Measurements from ENCODE around the gene CNST.
"Not testable (repeated sequence)": the region's sequence is repeated elsewhere in the genome, so short reads cannot be mapped to it uniquely, and the experiment has no call there.

The CNST gene

GRCh38 chr1:246587032-246587431 lies 20.8 kb downstream of the CNST start:
- Histone ChIP-seq H3K27me3 (ENCODE audit: insufficient read depth, low read length) (no peaks in the 10 kb centered on the region), H2AFZ (ENCODE audit: low read length, unreplicated experiment) (no peak overlapping the region), H3K4me3 (ENCODE audit: low read depth, low read length) (peak overlapping the region; percentile 57), H3K27ac (ENCODE audit: low read depth, low read length) (peak overlapping the region; percentile 88), H3K36me3 (ENCODE audit: insufficient read depth, low read length) (no peaks in the 10 kb centered on the region), H3K79me2 (ENCODE audit: control insufficient read depth, insufficient read depth, low read length, unreplicated experiment) (peaks cover 37% of the 10 kb centered on the region), H3K4me1 (ENCODE audit: control insufficient read depth, insufficient read depth, low read length, unreplicated experiment) (peaks cover 37% of the 10 kb centered on the region)

GRCh38 chr1:246587606-246588005 lies 21.4 kb downstream of the CNST start:
- Histone ChIP-seq H3K4me3 (ENCODE audit: low read depth, low read length) (peak overlapping the region; percentile 57), H3K27me3 (ENCODE audit: insufficient read depth, low read length) (no peaks in the 10 kb centered on the region), H3K4me1 (ENCODE audit: control insufficient read depth, insufficient read depth, low read length, unreplicated experiment) (peaks cover 43% of the 10 kb centered on the region), H3K79me2 (ENCODE audit: control insufficient read depth, insufficient read depth, low read length, unreplicated experiment) (peaks cover 37% of the 10 kb centered on the region), H2AFZ (ENCODE audit: low read length, unreplicated experiment) (peak overlapping the region; percentile 53), H3K36me3 (ENCODE audit: insufficient read depth, low read length) (no peaks in the 10 kb centered on the region), H3K27ac (ENCODE audit: low read depth, low read length) (peak overlapping the region; percentile 88)

- Histone ChIP-seq H3K27me3 (ENCODE audit: insufficient read depth, low read length) (no peaks in the 10 kb centered on the region), H3K4me1 (ENCODE audit: control insufficient read depth, insufficient read depth, low read length, unreplicated experiment) (peaks cover 41% of the 10 kb centered on the region), H3K36me3 (ENCODE audit: insufficient read depth, low read length) (no peaks in the 10 kb centered on the region), H2AFZ (ENCODE audit: low read length, unreplicated experiment) (no peak overlapping the region), H3K79me2 (ENCODE audit: control insufficient read depth, insufficient read depth, low read length, unreplicated experiment) (peaks cover 35% of the 10 kb centered on the region), H3K27ac (ENCODE audit: low read depth, low read length) (peak overlapping the region; percentile 88), H3K4me3 (ENCODE audit: low read depth, low read length) (peak overlapping the region; percentile 57; the same call in 1 of the 2 replicates)
These were observed 22.0 kb downstream of the CNST start for GRCh38 chr1:246588159-246588721.

GRCh38 chr1:246589919-246590318 lies 23.7 kb downstream of the CNST start:
- peaks cover 43% of the 10 kb centered on the region for H3K4me1 ChIP-seq (ENCODE audit: control insufficient read depth, insufficient read depth, low read length, unreplicated experiment)
- H3K27me3 ChIP-seq (ENCODE audit: insufficient read depth, low read length); H2AFZ ChIP-seq (ENCODE audit: low read length, unreplicated experiment); H3K27ac ChIP-seq (ENCODE audit: low read depth, low read length); H3K4me3 ChIP-seq (ENCODE audit: low read depth, low read length); H3K36me3 ChIP-seq (ENCODE audit: insufficient read depth, low read length): not testable (repeated sequence)
- peaks cover 29% of the 10 kb centered on the region for H3K79me2 ChIP-seq (ENCODE audit: control insufficient read depth, insufficient read depth, low read length, unreplicated experiment)

- no peaks in the 10 kb centered on the region for H3K27me3 ChIP-seq (ENCODE audit: insufficient read depth, low read length)
- peaks cover 43% of the 10 kb centered on the region for H3K4me1 ChIP-seq (ENCODE audit: control insufficient read depth, insufficient read depth, low read length, unreplicated experiment)
- H3K4me3 ChIP-seq (ENCODE audit: low read depth, low read length), result no peak overlapping the region
- no peak overlapping the region for H3K27ac ChIP-seq (ENCODE audit: low read depth, low read length)
- H3K36me3 ChIP-seq (ENCODE audit: insufficient read depth, low read length), result 0 out of 2 replicates have a peak, but pooled peaks cover 7% of the 10 kb centered on the region
- no peak overlapping the region for H2AFZ ChIP-seq (ENCODE audit: low read length, unreplicated experiment)
- H3K79me2 ChIP-seq (ENCODE audit: control insufficient read depth, insufficient read depth, low read length, unreplicated experiment), result peaks cover 32% of the 10 kb centered on the region
These were observed 24.8 kb downstream of the CNST start for GRCh38 chr1:246591047-246591446.

- Histone ChIP-seq H3K4me1 (ENCODE audit: control insufficient read depth, insufficient read depth, low read length, unreplicated experiment) (peaks cover 43% of the 10 kb centered on the region), H3K27me3 (ENCODE audit: insufficient read depth, low read length) (no peaks in the 10 kb centered on the region), H3K27ac (ENCODE audit: low read depth, low read length) (0 out of 2 replicates have a peak overlapping the region, but pooled peaks have one; percentile 83), H2AFZ (ENCODE audit: low read length, unreplicated experiment) (no peak overlapping the region), H3K36me3 (ENCODE audit: insufficient read depth, low read length) (peaks cover 8% of the 10 kb centered on the region; the same call in 1 of the 2 replicates), H3K4me3 (ENCODE audit: low read depth, low read length) (no peak overlapping the region), H3K79me2 (ENCODE audit: control insufficient read depth, insufficient read depth, low read length, unreplicated experiment) (peaks cover 33% of the 10 kb centered on the region)
These were observed 25.2 kb downstream of the CNST start for GRCh38 chr1:246591504-246591903.

GRCh38 chr1:246591958-246592357 lies 25.7 kb downstream of the CNST start:
- peaks cover 34% of the 10 kb centered on the region for H3K79me2 ChIP-seq (ENCODE audit: control insufficient read depth, insufficient read depth, low read length, unreplicated experiment)
- H3K27ac ChIP-seq (ENCODE audit: low read depth, low read length), result peak overlapping the region; percentile 83
- H3K4me1 ChIP-seq (ENCODE audit: control insufficient read depth, insufficient read depth, low read length, unreplicated experiment), result peaks cover 47% of the 10 kb centered on the region

GRCh38 chr1:246592695-246593094 lies 26.4 kb downstream of the CNST start:
- H3K4me3 ChIP-seq (ENCODE audit: low read depth, low read length), result no peak overlapping the region
- H2AFZ ChIP-seq (ENCODE audit: low read length, unreplicated experiment), result no peak overlapping the region
- peaks cover 12% of the 10 kb centered on the region; the same call in 1 of the 2 replicates for H3K36me3 ChIP-seq (ENCODE audit: insufficient read depth, low read length)
- peaks cover 34% of the 10 kb centered on the region for H3K79me2 ChIP-seq (ENCODE audit: control insufficient read depth, insufficient read depth, low read length, unreplicated experiment)
- no peaks in the 10 kb centered on the region for H3K27me3 ChIP-seq (ENCODE audit: insufficient read depth, low read length)
- H3K4me1 ChIP-seq (ENCODE audit: control insufficient read depth, insufficient read depth, low read length, unreplicated experiment), result peaks cover 47% of the 10 kb centered on the region
- H3K27ac ChIP-seq (ENCODE audit: low read depth, low read length), result peak overlapping the region; percentile 83

More at GRCh38 chr1:246591958-246592357, 25.7 kb downstream of the CNST start:
- H2AFZ ChIP-seq (ENCODE audit: low read length, unreplicated experiment), result no peak overlapping the region
- H3K27me3 ChIP-seq (ENCODE audit: insufficient read depth, low read length), result no peaks in the 10 kb centered on the region
- no peak overlapping the region for H3K4me3 ChIP-seq (ENCODE audit: low read depth, low read length)
- H3K36me3 ChIP-seq (ENCODE audit: insufficient read depth, low read length), result peaks cover 12% of the 10 kb centered on the region; the same call in 1 of the 2 replicates

GRCh38 chr1:246595146-246595545 lies 28.9 kb downstream of the CNST start:
- H2AFZ ChIP-seq (ENCODE audit: low read length, unreplicated experiment), result no peak overlapping the region
- no peaks in the 10 kb centered on the region for H3K27me3 ChIP-seq (ENCODE audit: insufficient read depth, low read length)
- H3K4me1 ChIP-seq (ENCODE audit: control insufficient read depth, insufficient read depth, low read length, unreplicated experiment), result peaks cover 43% of the 10 kb centered on the region
- H3K36me3 ChIP-seq (ENCODE audit: insufficient read depth, low read length), result peaks cover 12% of the 10 kb centered on the region; the same call in 1 of the 2 replicates
- H3K4me3 ChIP-seq (ENCODE audit: low read depth, low read length), result no peak overlapping the region
- no peak overlapping the region for H3K27ac ChIP-seq (ENCODE audit: low read depth, low read length)
- H3K79me2 ChIP-seq (ENCODE audit: control insufficient read depth, insufficient read depth, low read length, unreplicated experiment), result peaks cover 39% of the 10 kb centered on the region

- H3K4me3 ChIP-seq (ENCODE audit: low read depth, low read length), result no peak overlapping the region
- H3K4me1 ChIP-seq (ENCODE audit: control insufficient read depth, insufficient read depth, low read length, unreplicated experiment), result peaks cover 29% of the 10 kb centered on the region
- H3K27me3 ChIP-seq (ENCODE audit: insufficient read depth, low read length), result no peaks in the 10 kb centered on the region
- H3K27ac ChIP-seq (ENCODE audit: low read depth, low read length), result peak overlapping the region; percentile 84
- H2AFZ ChIP-seq (ENCODE audit: low read length, unreplicated experiment), result no peak overlapping the region
- peaks cover 12% of the 10 kb centered on the region; the same call in 1 of the 2 replicates for H3K36me3 ChIP-seq (ENCODE audit: insufficient read depth, low read length)
- peaks cover 34% of the 10 kb centered on the region for H3K79me2 ChIP-seq (ENCODE audit: control insufficient read depth, insufficient read depth, low read length, unreplicated experiment)
These were observed 31.1 kb downstream of the CNST start for GRCh38 chr1:246597340-246597739.

- Histone ChIP-seq H3K27ac (ENCODE audit: low read depth, low read length) (peak overlapping the region; percentile 84), H3K36me3 (ENCODE audit: insufficient read depth, low read length) (peaks cover 12% of the 10 kb centered on the region; the same call in 1 of the 2 replicates), H3K4me1 (ENCODE audit: control insufficient read depth, insufficient read depth, low read length, unreplicated experiment) (peaks cover 26% of the 10 kb centered on the region), H3K27me3 (ENCODE audit: insufficient read depth, low read length) (no peaks in the 10 kb centered on the region), H2AFZ (ENCODE audit: low read length, unreplicated experiment) (no peak overlapping the region), H3K79me2 (ENCODE audit: control insufficient read depth, insufficient read depth, low read length, unreplicated experiment) (peaks cover 38% of the 10 kb centered on the region), H3K4me3 (ENCODE audit: low read depth, low read length) (no peak overlapping the region)
These were observed 31.7 kb downstream of the CNST start for GRCh38 chr1:246597971-246598370.
